Large intestine (tissue), 12 donors: ENCODE results near the gene ATRN. TPM values are rescaled to one million over a fixed set of nuclear protein-coding genes. Genes with fewer than 3 reads are reported as not detected.
"Not testable (repeated sequence)": the region's sequence is repeated elsewhere in the genome, so short reads cannot be mapped to it uniquely, and the experiment has no call there.

Experiments used
- DNase-seq, 2 donors: peaks; one replicate each; pipeline versions ENCODE4 v3.0.0 to v3.0.0-alpha.2; 2013
- H3K27ac ChIP-seq: one replicate; pipeline ENCODE4 v1.5.1; 2013; ENCODE audit warnings: low read length
- H3K27me3 ChIP-seq: 2 replicates; pipeline ENCODE4 v1.6.1; 2013; ENCODE audit warnings: low read length; ENCODE audit not compliant: control insufficient read depth, insufficient read depth
- H3K36me3 ChIP-seq: 2 replicates; pipeline ENCODE4 v1.6.1; 2013; ENCODE audit warnings: low read length; ENCODE audit not compliant: control insufficient read depth, insufficient read depth
- H3K4me1 ChIP-seq: one replicate; pipeline ENCODE4 v1.6.1; 2013; ENCODE audit warnings: low read length; ENCODE audit not compliant: control insufficient read depth, insufficient read depth
- H3K4me3 ChIP-seq: one replicate; pipeline ENCODE4 v1.5.1; 2013; ENCODE audit warnings: low read length
- H3K9me3 ChIP-seq: one replicate; pipeline ENCODE4 v1.6.1; 2013; ENCODE audit warnings: mild to moderate bottlenecking, low read depth, low read length, moderate library complexity; ENCODE audit not compliant: control insufficient read depth
- WGBS: methylation state at CpG from one replicate; pipeline ENCODE4 v1.1.5; 2013; ENCODE audit warnings: low lambda C conversion rate; ENCODE audit not compliant: insufficient coverage; 5-methylcytosine and 5-hydroxymethylcytosine counted together
- long read RNA-seq, 11 donors: transcript quantifications; one replicate each; lab custom pipeline, GENCODE V29; 2026
- polyA plus RNA-seq: library from polyadenylated mRNA; unstranded; fragments of 120-200 nt; gene quantifications from one replicate; pipeline ENCODE4 v1.2.1, GENCODE V29; 2013

Gene ATRN
- 89.2 TPM for polyA plus RNA-seq
- long read RNA-seq, donor 1, partial matches to known transcripts = 7 of 10 reads
- long read RNA-seq, donor 1, other reads (novel, unspliced or antisense) = 0 of 10 reads
- long read RNA-seq, donor 2, partial matches to known transcripts = 50 of 54 reads
- long read RNA-seq, donor 2, other reads (novel, unspliced or antisense) = 0 of 54 reads
- long read RNA-seq, donor 3, transcript ATRN-202 (25 exons, 3,921 nt) = major isoform, 8 of 68 reads
- long read RNA-seq, donor 3, partial matches to known transcripts = 60 of 68 reads
- long read RNA-seq, donor 3, other reads (novel, unspliced or antisense) = 0 of 68 reads
- long read RNA-seq, donor 4 = 0 reads
- long read RNA-seq, donor 5, partial matches to known transcripts = 11 of 14 reads
- long read RNA-seq, donor 5, other reads (novel, unspliced or antisense) = 0 of 14 reads
- long read RNA-seq, donor 6, full-length matches to known transcripts = 15 of 15 reads
- long read RNA-seq, donor 6, partial matches to known transcripts = 0 of 15 reads
- long read RNA-seq, donor 6, other reads (novel, unspliced or antisense) = 0 of 15 reads
- long read RNA-seq, donor 7, partial matches to known transcripts = 0 of 2 reads
- long read RNA-seq, donor 7, other reads (novel, unspliced or antisense) = 0 of 2 reads
- long read RNA-seq, donor 8, partial matches to known transcripts = 29 of 32 reads
- long read RNA-seq, donor 8, other reads (novel, unspliced or antisense) = 0 of 32 reads
- long read RNA-seq, donor 9, partial matches to known transcripts = 7 of 10 reads
- long read RNA-seq, donor 9, other reads (novel, unspliced or antisense) = 0 of 10 reads
- long read RNA-seq, donor 10, full-length matches to known transcripts = 17 of 89 reads
- long read RNA-seq, donor 10, partial matches to known transcripts = 72 of 89 reads
- long read RNA-seq, donor 10, other reads (novel, unspliced or antisense) = 0 of 89 reads
- long read RNA-seq, donor 11, full-length matches to known transcripts = 4 of 11 reads
- long read RNA-seq, donor 11, partial matches to known transcripts = 7 of 11 reads
- long read RNA-seq, donor 11, other reads (novel, unspliced or antisense) = 0 of 11 reads

GRCh38 chr20:3470627-3471396, at the start of gene ATRN:
Gene ATRN (plus strand): TSS chr20:3471018. CDS start chr20:3471108, 90 bp downstream.
- H3K27me3 ChIP-seq = no peaks in the 10 kb centered on the region
- no peaks in the 10 kb centered on the region for H3K36me3 ChIP-seq
- peaks cover 13% of the 10 kb centered on the region for H3K4me1 ChIP-seq
- no peaks in the 10 kb centered on the region for H3K9me3 ChIP-seq
- peak within 1 kb of the TSS; percentile 90 for H3K4me3 ChIP-seq
- peak; percentile 83 to 92 for DNase-seq
- peak within 1 kb of the TSS; percentile 75 for H3K27ac ChIP-seq
- WGBS = no CpG with 5 or more reads among the region's 95 CpGs

GRCh38 chr20:3421985-3422384, 48.8 kb upstream of the ATRN start:
- Histone ChIP-seq H3K9me3 (no peaks in the 10 kb centered on the region), H3K27ac (no peak overlapping the region), H3K4me3 (no peak overlapping the region), H3K36me3 (no peaks in the 10 kb centered on the region), H3K27me3 (no peaks in the 10 kb centered on the region), H3K4me1 (no peaks in the 10 kb centered on the region)
- DNase-seq = no peak
- 83% methylated on average over 2 of the region's 6 CpGs for WGBS

- H3K27ac ChIP-seq = no peak overlapping the region
- H3K4me1 ChIP-seq = no peaks in the 10 kb centered on the region
- no peaks in the 10 kb centered on the region for H3K36me3 ChIP-seq
- no CpG with 5 or more reads among the region's 5 CpGs for WGBS
- H3K4me3 ChIP-seq = no peak overlapping the region
- no peak for DNase-seq
- no peaks in the 10 kb centered on the region for H3K27me3 ChIP-seq
- H3K9me3 ChIP-seq = no peaks in the 10 kb centered on the region
Measured at GRCh38 chr20:3423126-3423525, 47.7 kb upstream of the ATRN start.

GRCh38 chr20:3426766-3427165, 44.1 kb upstream of the ATRN start:
- H3K27ac ChIP-seq, H3K36me3 ChIP-seq: not testable (repeated sequence)

GRCh38 chr20:3430376-3431069, 40.3 kb upstream of the ATRN start:
- no peak overlapping the region for H3K27ac ChIP-seq
- H3K9me3 ChIP-seq = no peaks in the 10 kb centered on the region
- no peaks in the 10 kb centered on the region for H3K27me3 ChIP-seq
- H3K4me3 ChIP-seq = no peak overlapping the region
- H3K36me3 ChIP-seq = no peaks in the 10 kb centered on the region
- H3K4me1 ChIP-seq = no peaks in the 10 kb centered on the region
- WGBS = 100% methylated on average over 1 of the region's 14 CpGs
- no peak for DNase-seq

More at GRCh38 chr20:3426766-3427165, 44.1 kb upstream of the ATRN start:
- H3K4me3 ChIP-seq, DNase-seq, H3K4me1 ChIP-seq, H3K9me3 ChIP-seq, H3K27me3 ChIP-seq: not testable (repeated sequence)
- 100% methylated on average over 1 of the region's 4 CpGs for WGBS

- Histone ChIP-seq H3K27ac (no peak overlapping the region), H3K9me3 (no peaks in the 10 kb centered on the region), H3K36me3 (no peaks in the 10 kb centered on the region), H3K4me1 (no peaks in the 10 kb centered on the region), H3K27me3 (no peaks in the 10 kb centered on the region), H3K4me3 (no peak overlapping the region)
- DNase-seq = no peak
- no CpG with 5 or more reads among the region's 4 CpGs for WGBS
Measured at GRCh38 chr20:3431109-3431508, 39.7 kb upstream of the ATRN start.

GRCh38 chr20:3432844-3433243, 38.0 kb upstream of the ATRN start:
- no peak overlapping the region for H3K27ac ChIP-seq
- no peak for DNase-seq
- whole genome bisulfite sequencing = 79% methylated on average over 2 of the region's 3 CpGs
- no peaks in the 10 kb centered on the region for H3K36me3 ChIP-seq
- H3K4me3 ChIP-seq = no peak overlapping the region
- H3K4me1 ChIP-seq = peaks cover 6% of the 10 kb centered on the region
- no peaks in the 10 kb centered on the region for H3K27me3 ChIP-seq
- H3K9me3 ChIP-seq = peaks cover 4% of the 10 kb centered on the region

- no peak overlapping the region for H3K27ac ChIP-seq
- no peaks in the 10 kb centered on the region for H3K36me3 ChIP-seq
- H3K4me3 ChIP-seq = no peak overlapping the region
- H3K9me3 ChIP-seq = peaks cover 10% of the 10 kb centered on the region
- WGBS = no CpG with 5 or more reads among the region's 3 CpGs
- DNase-seq = peak; percentile 37 to 70
- peaks cover 6% of the 10 kb centered on the region for H3K4me1 ChIP-seq
- no peaks in the 10 kb centered on the region for H3K27me3 ChIP-seq
Measured at GRCh38 chr20:3433744-3434143, 37.1 kb upstream of the ATRN start.

GRCh38 chr20:3434232-3434631, 36.6 kb upstream of the ATRN start:
- no peaks in the 10 kb centered on the region for H3K27me3 ChIP-seq
- peak in 1 of 2 donors; percentile 8 for DNase-seq
- H3K4me3 ChIP-seq = no peak overlapping the region
- no peak overlapping the region for H3K27ac ChIP-seq
- H3K36me3 ChIP-seq = no peaks in the 10 kb centered on the region
- 90% methylated on average over 2 of the region's 6 CpGs for WGBS
- H3K4me1 ChIP-seq = peaks cover 6% of the 10 kb centered on the region
- H3K9me3 ChIP-seq = peaks cover 10% of the 10 kb centered on the region
